Brain pericyte (primary cell): ENCODE results near the gene ICAM4.
"Not testable (repeated sequence)": the region's sequence is repeated elsewhere in the genome, so short reads cannot be mapped to it uniquely, and the experiment has no call there.

Experiments used
- DNase-seq: peaks from one replicate; pipeline ENCODE4 v3.0.0-alpha.2; 2012; ENCODE audit warnings: low read depth, low spot score

The ICAM4 gene

DNA sequence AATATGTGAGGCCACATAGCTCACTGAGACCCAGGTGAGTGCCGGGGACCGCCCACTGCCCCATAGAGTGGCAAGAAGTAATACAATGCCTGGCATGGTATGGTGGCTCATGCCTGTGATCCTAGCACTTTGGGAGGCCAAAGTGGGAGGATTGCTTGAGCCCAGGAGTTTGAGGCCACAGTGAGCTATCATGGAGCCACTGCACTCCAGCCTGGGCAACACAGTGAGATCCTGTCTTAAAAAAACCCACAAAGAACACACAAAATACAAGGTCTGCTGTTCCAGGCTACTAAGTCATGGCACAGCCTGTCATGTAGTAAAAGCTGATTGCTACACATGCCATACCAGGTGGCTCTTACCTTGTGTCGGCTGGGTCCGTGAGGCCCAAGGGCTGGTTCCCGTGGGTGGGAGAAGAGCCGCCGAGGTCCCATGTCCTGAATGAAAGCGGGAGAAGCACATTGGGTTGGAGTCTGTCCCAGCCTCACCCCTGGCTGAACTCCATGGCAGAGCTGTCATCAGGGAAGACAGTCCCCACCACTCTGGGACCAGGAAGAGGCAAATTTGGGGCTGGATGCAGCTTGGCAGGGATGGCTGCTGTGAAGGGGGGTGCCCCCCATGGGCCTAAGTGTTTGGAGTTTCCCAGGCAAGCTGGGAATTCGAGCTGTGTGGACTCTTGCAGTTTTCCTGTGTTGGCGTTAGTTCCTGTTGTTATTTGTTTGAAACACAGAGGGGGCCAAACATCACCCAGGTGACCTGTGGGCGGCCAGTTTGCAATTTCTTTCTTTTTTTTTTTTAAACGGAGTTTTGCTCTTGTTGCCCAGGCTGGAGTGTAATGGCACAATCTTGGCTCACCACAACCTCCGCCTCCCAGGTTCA, 32.3 kb downstream of the ICAM4 start:
- no peak for DNase-seq

DNA sequence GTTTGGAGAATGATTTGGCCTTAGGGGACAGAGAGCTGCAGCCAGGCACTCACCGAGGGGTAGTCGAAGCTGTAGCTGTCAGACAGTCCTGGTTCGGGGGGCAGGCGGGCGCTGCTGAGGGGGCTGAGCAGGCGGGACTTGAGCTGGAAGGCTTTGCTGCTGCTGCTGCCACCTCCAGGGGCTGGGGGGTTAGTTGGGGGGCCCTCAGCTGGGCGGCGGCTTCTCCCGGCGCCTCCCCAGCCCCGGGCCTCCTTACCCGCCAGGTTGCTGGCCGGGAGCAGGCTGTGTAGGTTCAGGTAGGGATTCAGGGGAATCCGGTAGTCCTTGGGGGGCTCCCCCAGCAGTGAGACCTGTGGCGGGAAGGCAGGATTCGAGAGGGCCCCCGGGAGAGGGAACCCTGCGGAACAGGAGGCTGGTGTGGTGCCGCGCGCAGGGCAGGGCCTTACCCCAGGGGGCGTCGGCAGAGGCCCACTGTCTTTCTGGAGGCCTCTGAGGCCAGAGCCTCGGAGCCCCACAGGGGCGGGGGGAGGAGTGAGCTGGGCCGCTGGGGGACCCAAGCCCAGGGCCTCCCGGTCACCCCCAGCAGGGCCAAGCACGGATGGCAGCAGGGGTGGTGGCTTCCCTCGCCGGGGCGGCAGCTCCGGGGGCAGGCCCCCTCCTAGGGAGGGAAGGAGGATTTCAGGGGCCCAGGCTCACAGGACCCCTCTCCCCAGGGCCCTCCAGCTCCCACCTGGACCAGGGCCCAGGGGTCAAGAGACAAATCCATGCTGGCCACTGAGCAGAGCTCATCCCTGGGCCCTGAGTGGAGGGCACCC, 34.1 kb downstream of the ICAM4 start:
- DNase-seq = no peak

DNA sequence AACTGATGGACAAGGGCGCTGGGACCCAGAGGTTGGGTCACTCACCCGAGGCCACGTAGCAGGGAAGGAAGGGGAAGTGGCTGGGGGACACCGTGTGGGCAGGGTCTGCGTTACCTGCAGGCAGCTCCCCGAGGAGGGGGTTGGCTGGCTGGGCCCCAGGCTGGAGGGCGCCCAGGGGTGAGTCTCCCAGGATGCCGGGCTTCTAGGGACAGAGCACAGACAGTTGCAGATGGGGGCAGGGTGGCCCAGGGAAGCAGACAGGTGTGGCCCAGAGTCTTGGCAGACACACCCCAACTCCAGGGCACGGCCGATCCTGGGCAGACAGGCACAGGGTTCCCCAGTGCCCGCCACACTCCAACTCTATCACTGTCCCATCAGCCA, 34.7 kb downstream of the ICAM4 start:
- no peak for DNase-seq

GRCh38 chr19:10321874-10322835, 35.4 kb downstream of the ICAM4 start:
- no peak for DNase-seq

DNA sequence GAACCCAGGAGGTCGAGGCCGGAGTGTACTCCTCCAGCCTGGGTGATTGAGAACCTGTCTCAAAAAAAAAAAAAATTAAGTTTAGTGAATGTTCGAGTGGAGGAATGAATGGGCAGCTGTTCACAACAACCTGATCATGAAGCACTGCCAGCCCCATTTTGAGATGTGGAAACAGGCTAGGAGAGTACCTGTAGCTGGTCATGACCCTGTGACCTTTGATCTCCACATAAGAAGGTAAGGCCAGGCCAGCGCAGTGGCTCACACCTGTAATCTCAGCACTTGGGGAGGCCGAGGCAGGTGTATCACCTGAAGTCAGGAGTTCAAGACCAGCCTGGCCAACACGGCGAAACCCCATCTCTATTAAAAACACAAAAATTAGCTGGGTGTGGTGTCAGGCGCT, 39.0 kb downstream of the ICAM4 start:
- DNase-seq = no peak

GRCh38 chr19:10327793-10328192, 41.0 kb downstream of the ICAM4 start:
- no peak for DNase-seq

- no peak for DNase-seq
Observed at GRCh38 chr19:10328558-10329429, 42.0 kb downstream of the ICAM4 start.

- DNase-seq = no peak
Observed at GRCh38 chr19:10329555-10329954, 42.8 kb downstream of the ICAM4 start.

DNA sequence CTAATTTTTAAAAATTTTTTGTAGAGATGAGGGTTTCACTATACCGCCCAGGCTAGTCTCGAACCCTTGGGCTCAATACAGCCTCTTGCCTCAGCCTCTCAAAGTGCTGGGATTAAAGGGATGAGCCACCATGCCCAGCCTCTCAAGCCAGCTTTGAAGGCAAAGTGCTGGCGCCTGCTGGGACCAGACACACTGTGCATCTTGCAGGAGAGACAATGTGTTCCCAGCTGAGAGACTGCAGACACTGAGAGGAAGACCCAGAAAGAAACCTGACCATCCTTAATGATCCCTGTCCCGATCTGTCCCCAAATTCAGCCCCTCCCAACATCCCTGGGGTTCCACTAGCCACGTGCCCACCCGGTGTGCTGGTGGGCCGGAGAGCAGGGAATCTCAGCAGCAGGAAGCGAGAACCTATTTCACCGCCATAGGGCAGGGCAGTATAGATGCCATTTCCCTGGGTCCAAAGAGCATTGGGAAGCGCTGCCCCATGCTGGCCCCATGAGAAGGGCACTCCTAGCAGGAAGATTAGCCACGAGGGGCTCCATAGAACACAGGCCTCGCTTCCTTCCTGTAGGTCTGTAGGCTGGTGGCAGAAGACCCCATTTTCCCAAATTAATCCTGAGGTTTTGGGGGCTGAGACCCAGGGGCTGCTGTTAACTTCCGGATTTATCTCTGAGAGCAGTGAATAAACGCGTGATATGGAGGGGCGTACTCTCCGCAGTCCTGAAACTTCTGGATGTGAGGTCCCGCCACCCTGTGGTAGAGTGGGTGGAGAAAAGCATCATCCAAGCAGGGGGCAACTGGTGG, 45.6 kb downstream of the ICAM4 start:
- no peak for DNase-seq

DNA sequence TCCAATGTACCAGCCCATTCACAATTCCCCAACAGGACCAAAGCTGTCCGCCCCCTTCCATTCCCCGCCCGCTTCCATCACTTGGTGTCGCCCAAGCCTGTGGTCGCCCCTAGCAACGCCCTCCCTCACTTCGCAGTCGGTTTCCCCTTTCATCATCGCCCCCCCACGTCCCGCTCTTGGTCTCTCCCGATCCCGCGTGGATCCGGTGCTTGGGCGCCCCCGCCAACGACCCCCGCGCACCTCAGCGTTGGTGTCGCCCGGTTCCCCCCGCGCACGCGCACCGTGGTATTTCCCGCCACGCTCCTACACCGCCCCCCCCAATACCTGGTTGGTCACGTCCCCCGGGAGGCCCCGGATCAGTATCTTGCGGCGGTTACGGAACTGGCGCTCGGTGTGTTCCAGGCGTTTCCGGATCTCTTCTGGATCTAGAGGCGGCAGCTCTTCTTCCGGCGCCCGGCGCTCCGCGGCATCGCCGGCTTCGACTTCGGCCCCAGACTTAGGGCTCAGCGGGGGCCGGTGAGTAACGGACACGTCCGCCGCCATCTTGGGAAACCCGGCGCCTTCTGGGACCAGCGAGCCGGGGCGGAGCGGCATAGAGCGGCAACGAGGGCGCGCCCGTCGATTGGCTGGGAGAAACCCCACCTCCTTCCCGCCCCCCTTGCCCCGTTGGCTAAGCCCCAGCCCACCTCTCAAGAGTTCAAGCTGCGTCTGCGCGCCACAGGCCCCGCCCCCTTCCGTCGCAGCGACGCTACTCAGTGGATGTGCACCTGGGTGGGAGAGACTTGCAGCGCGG, 46.4 kb downstream of the ICAM4 start, which contains the start of gene RAVER1:
RAVER1 (minus strand) TSS at position 565 of the 793 bp plus-strand sequence; CDS start at position 543, 22 bp downstream.
- DNase-seq = peak; percentile 92

GRCh38 chr19:10333758-10334587, 47.2 kb downstream of the ICAM4 start:
- DNase-seq = no peak

DNA sequence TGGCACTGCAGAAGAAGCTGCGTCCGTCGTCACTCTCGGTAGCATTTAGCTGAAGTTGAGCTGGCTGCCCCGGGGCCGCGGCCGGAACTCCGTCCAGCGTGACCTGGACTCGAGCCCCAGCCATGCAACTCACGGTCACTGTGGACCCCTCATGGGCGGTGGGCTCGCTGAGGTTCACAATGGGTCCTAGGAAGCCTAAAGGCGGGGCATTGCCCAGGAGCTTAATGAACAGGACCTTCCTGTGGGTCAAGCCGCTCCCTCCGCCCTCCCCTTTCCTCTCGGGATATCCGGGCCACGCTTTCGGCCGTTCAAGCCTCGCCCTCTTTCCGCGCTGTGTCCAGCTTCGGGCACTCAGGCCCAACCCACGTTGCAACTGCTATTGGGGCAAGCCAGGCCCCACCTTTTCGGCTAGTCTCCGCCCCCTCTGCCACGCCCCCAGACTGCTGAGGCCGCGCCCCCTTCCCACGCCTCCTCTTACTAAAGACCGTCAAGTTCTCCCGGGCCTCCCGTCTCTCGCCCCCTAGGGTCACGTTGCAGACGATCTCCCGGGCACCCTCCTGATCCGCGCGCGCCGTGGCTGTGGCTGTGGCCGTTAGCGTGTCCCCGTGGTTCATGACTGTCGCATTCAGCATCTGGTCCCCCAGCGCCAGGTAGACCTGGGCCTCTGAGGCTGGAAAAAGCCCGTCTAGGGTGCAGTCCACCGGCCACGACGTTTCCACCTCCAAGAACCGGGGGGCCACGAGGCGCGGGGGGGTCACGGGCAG, 48.0 kb downstream of the ICAM4 start:
- peak; percentile 76 for DNase-seq

DNA sequence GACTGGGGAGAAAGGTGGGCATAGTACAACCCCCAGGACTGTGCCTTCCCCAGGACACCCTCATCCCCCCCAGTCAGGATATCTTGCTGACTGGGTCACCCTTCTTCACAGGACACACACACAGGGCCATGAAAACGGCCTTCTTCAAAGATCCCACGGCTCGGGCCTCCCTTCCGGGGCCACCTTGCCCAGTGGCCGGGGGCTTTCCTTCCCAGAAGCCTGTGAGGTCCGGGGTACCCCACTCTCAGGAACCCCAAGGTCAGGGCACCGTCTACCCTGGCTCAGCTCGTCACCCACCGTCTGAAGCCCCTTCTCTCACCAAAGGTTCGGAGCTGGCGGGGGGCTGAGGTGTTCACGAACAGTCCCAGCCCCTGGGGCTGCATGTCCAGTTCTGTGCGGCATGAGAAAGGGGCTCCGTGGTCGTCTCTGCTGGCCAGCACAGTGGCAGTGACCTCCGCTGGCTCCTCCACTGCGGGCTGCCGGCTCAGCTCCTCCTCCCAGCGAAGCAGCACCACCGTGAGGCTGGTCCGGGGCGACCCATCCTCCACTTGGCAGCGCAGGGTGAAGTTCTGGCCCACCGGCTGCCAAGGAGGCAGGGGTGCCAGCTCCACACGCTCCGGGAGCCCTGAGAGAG, 48.7 kb downstream of the ICAM4 start:
- no peak for DNase-seq

DNA sequence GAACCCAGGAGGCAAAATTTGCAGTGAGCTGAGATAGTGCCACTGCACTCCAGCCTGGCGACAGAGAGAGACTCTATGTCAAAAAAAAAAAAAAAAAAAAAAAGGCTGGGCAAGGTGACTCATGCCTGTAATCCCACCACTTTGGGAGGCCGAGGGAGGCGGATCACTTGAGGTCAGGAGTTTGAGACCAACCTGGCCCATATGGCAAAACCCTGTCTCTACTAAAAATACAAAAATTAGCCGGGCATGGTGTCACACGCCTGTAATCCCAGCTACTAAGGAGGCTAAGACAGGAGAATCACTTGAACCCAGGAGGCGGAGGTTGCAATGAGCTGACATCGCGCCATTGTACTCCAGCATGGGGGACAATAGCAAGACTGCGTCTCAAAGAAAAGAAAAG, 50.0 kb downstream of the ICAM4 start:
- DNase-seq = not testable (repeated sequence)
